ENCODE data around the gene DNAL1.

DNA sequence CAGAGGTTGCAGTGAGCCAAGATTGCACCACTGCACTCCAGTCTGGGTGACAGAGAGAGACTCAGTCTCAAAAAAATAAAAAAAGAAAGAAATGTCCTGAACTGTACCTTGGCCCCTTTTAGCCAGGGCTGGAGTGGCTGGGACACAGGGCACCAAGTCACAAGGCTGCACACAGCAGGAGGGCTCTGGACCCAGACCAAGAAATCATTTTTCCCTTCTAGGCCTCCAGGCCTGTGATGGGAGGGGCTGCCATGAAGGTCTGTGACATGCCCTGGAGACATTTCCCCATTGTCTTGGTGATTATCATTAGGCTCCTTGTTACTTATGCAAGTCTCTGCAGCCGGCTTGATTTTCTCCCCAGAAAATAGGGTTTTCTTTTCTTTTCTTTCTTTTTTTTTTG lies 37.5 kb upstream of the DNAL1 start:
- TF ChIP-seq, protein P1, sequence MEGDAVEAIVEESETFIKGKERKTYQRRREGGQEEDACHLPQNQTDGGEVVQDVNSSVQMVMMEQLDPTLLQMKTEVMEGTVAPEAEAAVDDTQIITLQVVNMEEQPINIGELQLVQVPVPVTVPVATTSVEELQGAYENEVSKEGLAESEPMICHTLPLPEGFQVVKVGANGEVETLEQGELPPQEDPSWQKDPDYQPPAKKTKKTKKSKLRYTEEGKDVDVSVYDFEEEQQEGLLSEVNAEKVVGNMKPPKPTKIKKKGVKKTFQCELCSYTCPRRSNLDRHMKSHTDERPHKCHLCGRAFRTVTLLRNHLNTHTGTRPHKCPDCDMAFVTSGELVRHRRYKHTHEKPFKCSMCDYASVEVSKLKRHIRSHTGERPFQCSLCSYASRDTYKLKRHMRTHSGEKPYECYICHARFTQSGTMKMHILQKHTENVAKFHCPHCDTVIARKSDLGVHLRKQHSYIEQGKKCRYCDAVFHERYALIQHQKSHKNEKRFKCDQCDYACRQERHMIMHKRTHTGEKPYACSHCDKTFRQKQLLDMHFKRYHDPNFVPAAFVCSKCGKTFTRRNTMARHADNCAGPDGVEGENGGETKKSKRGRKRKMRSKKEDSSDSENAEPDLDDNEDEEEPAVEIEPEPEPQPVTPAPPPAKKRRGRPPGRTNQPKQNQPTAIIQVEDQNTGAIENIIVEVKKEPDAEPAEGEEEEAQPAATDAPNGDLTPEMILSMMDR (IDR thresholded peaks at IDR 0.05; ENCODE audit: low read length) = no peak
- TF ChIP-seq EZH2 (IDR thresholded peaks at IDR 0.05; ENCODE audit: borderline replicate concordance, low read length) = no peak
